NCI-H2227 (cell line): ENCODE data around the gene ARL8A.
"Not testable (repeated sequence)": the region's sequence is repeated elsewhere in the genome, so short reads cannot be mapped to it uniquely, and the experiment has no call there.

Experiments used
- DNase-seq: peaks from one replicate; lab custom pipeline; 2025; ENCODE audit not compliant: unreplicated experiment; lab: John Stamatoyannopoulos, UW

ARL8A gene

GRCh38 chr1:202176949-202177927 lies 32.7 kb upstream of the ARL8A start:
- no peak for DNase-seq

- no peak for DNase-seq
Observed at GRCh38 chr1:202173993-202174392, 29.5 kb upstream of the ARL8A start.

GRCh38 chr1:202172015-202172355 lies 27.4 kb upstream of the ARL8A start:
- peak; percentile 33 for DNase-seq

GRCh38 chr1:202171292-202172014 lies 26.9 kb upstream of the ARL8A start:
- DNase-seq: no peak

GRCh38 chr1:202170726-202171125 lies 26.2 kb upstream of the ARL8A start:
- DNase-seq: no peak

GRCh38 chr1:202168861-202169260 lies 24.3 kb upstream of the ARL8A start:
- DNase-seq: no peak

- DNase-seq: peak; percentile 43
Observed at GRCh38 chr1:202167708-202168415, 23.3 kb upstream of the ARL8A start.

- not testable (repeated sequence) for DNase-seq
Observed at GRCh38 chr1:202167054-202167453, 22.5 kb upstream of the ARL8A start.

- no peak for DNase-seq
Observed at GRCh38 chr1:202165942-202166843, 21.7 kb upstream of the ARL8A start.

- DNase-seq: no peak
Observed at GRCh38 chr1:202165267-202165941, 20.9 kb upstream of the ARL8A start.

GRCh38 chr1:202164271-202165037 lies 19.9 kb upstream of the ARL8A start:
- DNase-seq: no peak

- DNase-seq: no peak
Observed at GRCh38 chr1:202163281-202164270, 19.0 kb upstream of the ARL8A start.

- no peak for DNase-seq
Observed at GRCh38 chr1:202162418-202163280, 18.1 kb upstream of the ARL8A start.

- DNase-seq: no peak
Observed at GRCh38 chr1:202162047-202162417, 17.5 kb upstream of the ARL8A start.

- DNase-seq: no peak
Observed at GRCh38 chr1:202161151-202162046, 16.9 kb upstream of the ARL8A start.

- no peak for DNase-seq
Observed at GRCh38 chr1:202160377-202160940, 15.9 kb upstream of the ARL8A start, which contains the start of gene PTPN7. PTPN7 (minus strand) TSS chr1:202160602; CDS start chr1:202159402, 1,200 bp downstream.
